GM18498 (cell line): ENCODE data around the gene USF3.

Experiments
- ATAC-seq: cut with Tn5 transposase; IDR thresholded peaks from one replicate; pipeline ENCODE4 v1.9.1; 2021; ENCODE audit warnings: mild to moderate bottlenecking, moderate library complexity; ENCODE audit not compliant: unreplicated experiment

USF3 gene

GRCh38 chr3:113695786-113696645 is at the start of gene USF3:
Gene USF3, minus strand, starts transcription at chr3:113696642. Its CDS starts 21,764 bp downstream, at chr3:113674878.
- ATAC-seq: peak; percentile 69

GRCh38 chr3:113745756-113746547 is 49.5 kb upstream of the USF3 start, which contains the start of gene NAA50:
Gene NAA50, minus strand, starts transcription at chr3:113746249. Its CDS starts 300 bp downstream, at chr3:113745949.
- ATAC-seq: peak; percentile 55

GRCh38 chr3:113744941-113745755 is 48.7 kb upstream of the USF3 start:
- peak; percentile 57 for ATAC-seq

GRCh38 chr3:113743006-113743630 is 46.7 kb upstream of the USF3 start:
- ATAC-seq: no peak

- ATAC-seq: no peak
Observed at GRCh38 chr3:113741620-113742019, 45.2 kb upstream of the USF3 start.

GRCh38 chr3:113741086-113741485 is 44.6 kb upstream of the USF3 start:
- ATAC-seq: no peak

- ATAC-seq: peak; percentile 72
Observed at GRCh38 chr3:113736548-113737089, 40.2 kb upstream of the USF3 start.

GRCh38 chr3:113731694-113732093 is 35.3 kb upstream of the USF3 start:
- ATAC-seq: no peak

GRCh38 chr3:113730550-113730949 is 34.1 kb upstream of the USF3 start:
- no peak for ATAC-seq

GRCh38 chr3:113728661-113729060 is 32.2 kb upstream of the USF3 start:
- ATAC-seq: no peak

- no peak for ATAC-seq
Observed at GRCh38 chr3:113721636-113722035, 25.2 kb upstream of the USF3 start.

- no peak for ATAC-seq
Observed at GRCh38 chr3:113719758-113720157, 23.3 kb upstream of the USF3 start.

- ATAC-seq: no peak
Observed at GRCh38 chr3:113719294-113719693, 22.9 kb upstream of the USF3 start.

- no peak for ATAC-seq
Observed at GRCh38 chr3:113717818-113718217, 21.4 kb upstream of the USF3 start.

- ATAC-seq: no peak
Observed at GRCh38 chr3:113717308-113717707, 20.9 kb upstream of the USF3 start.

GRCh38 chr3:113714702-113715101 is 18.3 kb upstream of the USF3 start:
- ATAC-seq: no peak

- no peak for ATAC-seq
Observed at GRCh38 chr3:113712129-113712528, 15.7 kb upstream of the USF3 start.

GRCh38 chr3:113707835-113708234 is 11.4 kb upstream of the USF3 start:
- no peak for ATAC-seq

- no peak for ATAC-seq
Observed at GRCh38 chr3:113698956-113699355, 2.5 kb upstream of the USF3 start.

GRCh38 chr3:113698213-113698742 is 1.8 kb upstream of the USF3 start:
- ATAC-seq: no peak
